ENCODE results near the gene ABCG4. TPM values are rescaled to one million over a fixed set of nuclear protein-coding genes. Genes with fewer than 3 reads are reported as not detected.
"Not testable (repeated sequence)": the region's sequence is repeated elsewhere in the genome, so short reads cannot be mapped to it uniquely, and the experiment has no call there.

ABCG4 gene
- total RNA-seq, 1 donor from 2014 or later, result 0.15 TPM

GRCh38 chr11:119157063-119157462 is 8.2 kb downstream of the ABCG4 start:
- no peak for TF ChIP-seq CTCF (IDR thresholded peaks at IDR 0.05)
- DNase-seq (peak; percentile 15), ATAC-seq (no peak)
- no peaks in the 10 kb centered on the region for H3K9me3 ChIP-seq
- intact Hi-C loops (cut with DNase I), result no loop called here
- H3K27ac ChIP-seq, result no peak overlapping the region
- no peaks in the 10 kb centered on the region for H3K27me3 ChIP-seq (ENCODE audit: low read depth)
- H3K4me3 ChIP-seq, result no peak overlapping the region
- H3K4me1 ChIP-seq, result no peaks in the 10 kb centered on the region
- H3K36me3 ChIP-seq, result no peaks in the 10 kb centered on the region

- Histone ChIP-seq H3K4me1 (no peaks in the 10 kb centered on the region), H3K27me3 (ENCODE audit: low read depth) (no peaks in the 10 kb centered on the region), H3K9me3 (no peaks in the 10 kb centered on the region), H3K36me3 (no peaks in the 10 kb centered on the region), H3K27ac (no peak overlapping the region), H3K4me3 (no peak overlapping the region)
- no peak for ATAC-seq
- intact Hi-C loops (cut with DNase I), result no loop called here
- TF ChIP-seq CTCF (IDR thresholded peaks at IDR 0.05), result no peak
- no peak for DNase-seq
Observed at GRCh38 chr11:119158467-119158866, 9.6 kb downstream of the ABCG4 start.

- H3K4me1 ChIP-seq, result no peaks in the 10 kb centered on the region
- H3K4me3 ChIP-seq, result no peak overlapping the region
- no peak overlapping the region for H3K27ac ChIP-seq
- H3K27me3 ChIP-seq (ENCODE audit: low read depth), result no peaks in the 10 kb centered on the region
- DNase-seq, result peak; percentile 38
- no peaks in the 10 kb centered on the region for H3K9me3 ChIP-seq
- intact Hi-C loops (cut with DNase I), result no loop called here
- ATAC-seq, result no peak
- H3K36me3 ChIP-seq, result no peaks in the 10 kb centered on the region
- no peak for TF ChIP-seq CTCF (IDR thresholded peaks at IDR 0.05)
Observed at GRCh38 chr11:119160151-119160550, 11.3 kb downstream of the ABCG4 start.

GRCh38 chr11:119161871-119162270 is 13.0 kb downstream of the ABCG4 start:
- intact Hi-C loops (cut with DNase I), result no loop called here
- no peak for ATAC-seq
- Histone ChIP-seq H3K36me3 (no peaks in the 10 kb centered on the region), H3K27ac (no peak overlapping the region), H3K9me3 (no peaks in the 10 kb centered on the region), H3K27me3 (ENCODE audit: low read depth) (no peaks in the 10 kb centered on the region), H3K4me1 (no peaks in the 10 kb centered on the region), H3K4me3 (no peak overlapping the region)
- DNase-seq, result peak; percentile 25
- TF ChIP-seq CTCF (IDR thresholded peaks at IDR 0.05), result no peak

- H3K4me3 ChIP-seq, result no peak overlapping the region
- intact Hi-C loops (cut with DNase I), result no loop called here
- TF ChIP-seq CTCF (IDR thresholded peaks at IDR 0.05), result no peak
- no peaks in the 10 kb centered on the region for H3K27me3 ChIP-seq (ENCODE audit: low read depth)
- no peaks in the 10 kb centered on the region for H3K9me3 ChIP-seq
- H3K36me3 ChIP-seq, result no peaks in the 10 kb centered on the region
- H3K4me1 ChIP-seq, result peaks cover 10% of the 10 kb centered on the region
- ATAC-seq (no peak), DNase-seq (peak; percentile 6)
- no peak overlapping the region for H3K27ac ChIP-seq
Observed at GRCh38 chr11:119166368-119167076, 17.7 kb downstream of the ABCG4 start.

GRCh38 chr11:119167077-119167458 is 18.2 kb downstream of the ABCG4 start:
- peak; percentile 4 for DNase-seq
- ATAC-seq; H3K4me3 ChIP-seq; H3K27ac ChIP-seq; H3K36me3 ChIP-seq; H3K9me3 ChIP-seq; intact Hi-C loops (cut with DNase I); H3K27me3 ChIP-seq (ENCODE audit: low read depth): not testable (repeated sequence)
- H3K4me1 ChIP-seq, result peaks cover 10% of the 10 kb centered on the region

All from lower lobe of right lung (tissue), 2 donors.